Activated naive CD4-positive, alpha-beta T cell treated with Interleukin-2 at 50 U/mL for 16 hours (primary cell): ENCODE data around the gene UTP25.
"Not testable (repeated sequence)": the region's sequence is repeated elsewhere in the genome, so short reads cannot be mapped to it uniquely, and the experiment has no call there.

Experiments used
- DNase-seq: peaks from one replicate; pipeline ENCODE4 v3.0.0-alpha.2; 2020

UTP25 gene

GRCh38 chr1:209876078-209876800 is 48.5 kb downstream of the UTP25 start:
- no peak for DNase-seq

GRCh38 chr1:209877087-209877764 is 49.5 kb downstream of the UTP25 start:
- DNase-seq, result no peak

- DNase-seq, result no peak
These were observed 51.2 kb downstream of the UTP25 start for GRCh38 chr1:209878964-209879363.

GRCh38 chr1:209879539-209879938 is 51.8 kb downstream of the UTP25 start:
- DNase-seq, result no peak

- no peak for DNase-seq
These were observed 52.3 kb downstream of the UTP25 start for GRCh38 chr1:209880031-209880430.

GRCh38 chr1:209881619-209882018 is 53.8 kb downstream of the UTP25 start:
- DNase-seq, result no peak

GRCh38 chr1:209882286-209882685 is 54.5 kb downstream of the UTP25 start:
- no peak for DNase-seq

GRCh38 chr1:209882942-209883340 is 55.2 kb downstream of the UTP25 start:
- no peak for DNase-seq

GRCh38 chr1:209883341-209883971 is 55.7 kb downstream of the UTP25 start:
- no peak for DNase-seq

GRCh38 chr1:209884249-209884648 is 56.5 kb downstream of the UTP25 start:
- no peak for DNase-seq

- peak; percentile 65 for DNase-seq
These were observed 56.9 kb downstream of the UTP25 start for GRCh38 chr1:209884665-209885117.

GRCh38 chr1:209885403-209886218 is 57.8 kb downstream of the UTP25 start:
- DNase-seq, result no peak

- DNase-seq, result no peak
These were observed 58.4 kb downstream of the UTP25 start for GRCh38 chr1:209886219-209886536.

- DNase-seq, result not testable (repeated sequence)
These were observed 60.7 kb downstream of the UTP25 start for GRCh38 chr1:209888291-209889076.

GRCh38 chr1:209889077-209889418 is 61.3 kb downstream of the UTP25 start:
- no peak for DNase-seq

- no peak for DNase-seq
These were observed 63.0 kb downstream of the UTP25 start for GRCh38 chr1:209890641-209891330.

GRCh38 chr1:209893751-209894150 is 66.0 kb downstream of the UTP25 start:
- DNase-seq, result no peak

- peak; percentile 25 for DNase-seq
These were observed 67.9 kb downstream of the UTP25 start for GRCh38 chr1:209895709-209896108.

GRCh38 chr1:209896346-209896745 is 68.6 kb downstream of the UTP25 start:
- DNase-seq, result no peak

GRCh38 chr1:209898271-209898670 is 70.5 kb downstream of the UTP25 start:
- not testable (repeated sequence) for DNase-seq

- not testable (repeated sequence) for DNase-seq
These were observed 71.1 kb downstream of the UTP25 start for GRCh38 chr1:209898851-209899250.

- no peak for DNase-seq
These were observed 72.2 kb downstream of the UTP25 start for GRCh38 chr1:209899948-209900347.
